Right kidney (tissue), 1 donor: ENCODE measurements around the gene IGFBP7.

ENCODE experiments used
- DNase-seq: peaks from one replicate; pipeline ENCODE4 v3.0.0-alpha.2; 2016

Gene IGFBP7

DNA sequence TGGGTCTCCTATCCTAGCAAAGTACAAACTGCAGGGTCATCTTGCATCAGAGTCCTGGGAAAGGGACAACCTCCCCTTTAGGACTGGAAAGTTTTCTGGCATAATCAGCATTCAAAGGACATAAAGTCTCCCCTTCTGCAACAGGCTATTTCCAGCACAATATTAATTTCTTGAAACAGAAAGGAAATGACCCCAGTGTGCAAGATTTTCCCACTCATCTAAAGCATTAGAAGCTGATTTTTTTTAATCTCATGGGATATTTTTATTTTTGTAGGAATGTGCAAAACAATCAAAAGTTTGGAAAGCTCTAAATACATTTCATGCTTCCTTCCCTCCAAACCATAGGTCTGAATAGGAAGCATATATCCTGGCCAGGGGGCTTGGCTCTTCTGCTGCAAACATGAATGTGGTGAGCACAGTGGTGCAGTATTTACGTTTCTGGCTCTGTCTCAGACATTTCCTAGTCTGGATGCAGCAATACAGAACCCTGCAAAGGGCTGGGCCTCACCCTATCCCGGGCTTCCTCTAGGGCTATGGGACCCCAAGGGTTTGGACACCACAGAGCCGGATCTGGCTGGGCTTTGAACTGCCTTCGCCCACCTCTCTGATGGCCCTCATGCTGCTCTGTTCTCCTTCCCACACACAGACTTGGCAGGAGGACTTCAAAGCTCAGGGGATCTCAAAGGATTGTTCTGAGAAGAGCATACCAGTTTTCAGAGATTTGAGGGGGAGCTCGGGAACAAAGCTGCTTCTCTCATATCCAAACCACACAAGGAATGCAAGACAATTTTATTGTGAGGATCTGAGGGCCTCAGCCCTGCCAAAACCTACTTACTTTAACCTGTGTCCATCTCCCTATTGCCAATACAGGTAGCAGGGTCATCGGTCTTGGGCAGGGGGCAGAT lies 66.6 kb downstream of the IGFBP7 start:
- peak; percentile 32 for DNase-seq

DNA sequence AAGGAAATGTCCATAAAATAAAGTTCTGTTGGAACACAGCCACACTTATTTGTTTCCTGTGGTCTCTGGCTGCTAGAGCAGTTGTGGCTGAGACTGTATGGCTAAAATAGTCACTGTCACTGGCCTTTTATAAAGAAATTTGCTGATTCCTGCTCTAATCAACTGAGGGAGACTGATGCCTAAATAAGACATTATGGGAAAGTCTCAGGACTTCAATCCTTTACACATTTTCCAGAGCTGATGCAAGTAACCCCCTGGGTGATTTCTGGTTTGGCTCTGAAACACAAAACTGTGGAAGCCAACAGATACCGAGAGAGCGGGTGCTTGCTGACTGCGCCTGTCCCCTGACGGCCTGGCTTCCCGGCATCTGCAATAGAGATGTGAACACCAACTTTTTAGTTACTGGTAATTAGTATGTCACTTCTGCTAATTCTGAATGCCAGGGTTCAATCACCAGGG lies 67.4 kb downstream of the IGFBP7 start:
- peak; percentile 29 for DNase-seq

DNA sequence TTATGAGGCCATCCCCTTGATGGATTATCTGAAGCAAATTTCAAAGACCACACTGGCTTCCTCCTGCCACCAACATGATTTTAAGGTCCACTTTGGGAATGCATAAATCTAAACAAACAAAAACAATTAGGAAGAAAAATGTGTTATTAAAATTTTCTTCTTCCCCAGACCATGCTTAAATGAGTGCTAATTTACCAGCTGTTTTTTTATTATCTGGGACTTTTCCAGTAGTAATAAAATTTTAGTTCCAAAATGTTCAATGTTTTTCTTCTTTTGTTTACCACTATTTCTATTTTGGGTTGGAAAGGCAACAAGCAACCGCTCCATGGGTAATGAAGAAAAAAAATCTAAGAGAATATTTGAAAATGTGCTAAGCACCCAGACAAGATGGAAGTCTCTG lies 69.2 kb downstream of the IGFBP7 start:
- no peak for DNase-seq

DNA sequence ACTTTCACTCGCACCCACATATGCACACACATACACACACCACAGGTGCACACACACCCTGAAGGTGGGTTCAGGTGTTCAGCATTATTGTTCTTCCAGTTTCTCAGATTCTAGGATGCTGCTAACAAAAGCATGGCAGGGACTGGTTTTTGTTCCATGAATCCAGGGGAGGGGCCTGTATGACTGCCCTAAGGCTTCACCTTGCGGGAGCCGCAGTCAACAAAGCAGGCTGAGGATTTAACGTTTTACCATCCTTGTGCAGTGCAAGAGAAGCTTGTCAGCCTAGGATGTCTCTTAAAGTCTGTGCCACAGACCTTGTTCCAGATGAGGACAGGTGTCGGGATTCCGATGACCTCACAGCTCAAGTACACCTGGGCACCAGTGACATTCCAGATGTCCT lies 69.7 kb downstream of the IGFBP7 start:
- no peak for DNase-seq

DNA sequence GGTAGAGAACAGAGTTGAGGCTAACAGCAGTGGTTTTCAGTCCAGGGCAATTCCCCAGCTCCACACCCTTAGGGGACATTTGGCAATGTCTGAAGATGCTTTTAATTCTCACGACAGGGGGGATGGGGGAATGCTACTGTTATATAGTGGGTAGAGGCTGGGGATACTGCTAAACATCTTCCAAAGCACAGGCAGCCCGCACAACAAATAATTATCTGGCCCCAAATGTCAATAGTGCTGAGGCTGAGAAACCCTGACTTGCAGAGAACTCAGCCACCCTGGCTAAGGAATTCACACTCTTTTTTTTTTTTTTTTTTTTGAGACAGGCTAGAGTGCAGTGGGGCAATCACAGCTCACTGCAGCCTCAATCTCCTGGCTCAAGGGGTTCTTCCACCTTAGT lies 70.8 kb downstream of the IGFBP7 start:
- DNase-seq = no peak

DNA sequence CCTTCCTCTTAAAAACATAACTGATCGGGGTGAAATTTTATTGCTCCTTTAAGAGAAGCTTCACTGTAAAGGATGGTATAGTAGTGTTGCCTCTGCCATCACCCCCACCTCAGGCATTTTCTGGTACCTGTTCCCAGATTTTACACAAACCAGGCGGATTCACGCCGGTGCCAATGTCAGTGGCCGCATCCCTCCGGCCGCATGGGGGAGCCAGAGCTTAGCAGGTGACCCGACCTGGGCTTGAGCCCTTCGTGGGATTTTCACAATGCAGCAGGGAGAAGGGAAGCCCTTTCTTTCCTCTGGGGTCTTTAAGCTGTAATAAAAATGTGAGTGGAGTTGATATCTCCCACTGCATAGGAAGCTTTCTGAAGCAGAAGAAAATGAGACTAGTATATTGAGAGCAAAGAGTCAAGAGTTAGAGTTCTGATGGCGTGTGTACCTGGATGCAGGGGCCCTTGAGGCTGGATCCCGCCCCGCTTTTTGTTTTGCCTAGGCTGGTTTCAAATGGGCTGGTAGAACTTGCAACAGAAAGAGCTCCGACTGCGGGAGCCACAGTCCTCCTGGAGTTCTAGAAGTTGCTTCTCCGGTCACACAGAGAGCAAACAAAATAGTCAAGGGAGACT lies 72.1 kb downstream of the IGFBP7 start:
- DNase-seq = peak; percentile 51

DNA sequence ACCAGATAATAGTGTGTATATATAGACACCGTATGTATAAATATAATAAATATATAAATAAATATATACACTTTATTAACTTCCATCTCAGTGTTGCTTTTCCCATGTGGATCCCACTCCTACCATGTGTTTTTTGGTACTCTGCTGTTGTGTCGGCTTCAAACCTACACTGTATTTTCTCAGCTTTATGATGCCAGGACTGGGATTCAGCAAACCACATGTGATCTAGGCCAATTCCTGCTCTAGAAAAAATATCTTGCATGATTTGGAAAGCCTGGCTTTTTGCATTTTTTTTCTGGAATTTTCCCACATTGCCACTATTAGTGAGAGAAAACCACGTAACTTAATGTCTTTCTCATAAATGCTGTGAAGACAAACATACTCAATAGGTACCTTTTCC lies 75.7 kb downstream of the IGFBP7 start:
- no peak for DNase-seq

DNA sequence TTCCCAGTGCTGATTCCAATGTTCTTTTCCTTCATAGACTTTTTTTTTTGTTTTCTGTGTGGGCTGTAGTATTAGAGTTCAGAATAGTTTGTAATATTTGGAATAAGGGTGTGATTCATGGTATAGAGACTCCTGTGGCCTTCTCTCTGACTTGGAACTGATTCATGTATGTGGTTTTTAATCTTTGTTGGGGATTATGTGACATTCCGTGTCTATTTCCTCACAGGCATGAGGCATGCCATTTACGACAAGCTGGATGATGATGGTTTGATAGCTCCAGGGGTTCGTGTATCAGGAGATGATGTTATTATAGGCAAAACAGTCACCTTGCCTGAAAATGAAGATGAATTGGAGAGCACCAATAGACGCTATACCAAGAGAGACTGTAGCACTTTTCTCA lies 87.1 kb downstream of the IGFBP7 start:
- no peak for DNase-seq

DNA sequence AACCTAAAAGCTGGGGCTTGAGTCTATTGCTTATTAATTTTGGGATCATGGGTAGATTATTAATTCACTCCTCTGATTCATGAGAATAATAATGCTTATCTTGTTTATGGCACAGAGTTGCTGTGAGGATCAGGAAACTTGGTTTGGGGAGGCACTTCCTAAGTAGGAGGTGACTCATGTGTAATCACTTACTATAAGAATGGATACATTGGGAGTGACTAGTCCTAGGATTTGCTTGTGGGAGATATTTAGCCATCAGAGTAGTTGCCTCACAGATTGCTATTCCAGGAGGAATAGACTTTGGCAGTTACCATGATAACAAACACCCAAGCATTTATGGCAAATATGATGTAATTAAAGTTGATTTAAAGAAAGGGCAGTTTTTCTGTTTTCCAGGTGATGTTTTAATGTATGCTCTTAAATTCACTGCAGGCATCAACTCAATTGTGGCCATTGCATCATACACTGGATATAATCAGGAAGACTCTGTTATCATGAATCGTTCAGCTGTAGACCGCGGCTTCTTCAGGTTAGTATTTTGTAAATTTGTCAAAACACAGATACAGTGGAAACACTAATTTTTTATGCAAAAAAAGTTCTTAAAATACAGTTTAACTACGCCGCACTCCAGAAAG lies 89.6 kb downstream of the IGFBP7 start:
- no peak for DNase-seq

DNA sequence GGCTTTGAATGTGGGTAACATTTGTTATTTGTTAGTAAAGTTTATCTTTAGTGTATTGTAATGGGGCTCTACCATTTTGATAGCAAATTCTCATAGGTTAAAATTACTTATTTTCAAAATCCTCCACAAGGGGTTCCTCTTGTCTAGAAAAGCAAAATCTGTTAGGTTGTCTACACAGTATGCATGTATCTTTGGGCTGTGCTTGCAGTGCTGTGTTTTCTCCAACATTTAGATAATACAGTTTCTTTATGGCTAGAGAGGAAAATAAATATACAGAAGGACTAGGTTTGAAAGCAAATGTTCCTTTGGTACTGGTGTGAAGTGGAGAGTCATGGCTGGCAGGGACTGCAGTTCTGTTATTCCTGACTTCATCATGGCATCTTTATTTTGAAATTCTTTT lies 91.2 kb downstream of the IGFBP7 start:
- DNase-seq = no peak

DNA sequence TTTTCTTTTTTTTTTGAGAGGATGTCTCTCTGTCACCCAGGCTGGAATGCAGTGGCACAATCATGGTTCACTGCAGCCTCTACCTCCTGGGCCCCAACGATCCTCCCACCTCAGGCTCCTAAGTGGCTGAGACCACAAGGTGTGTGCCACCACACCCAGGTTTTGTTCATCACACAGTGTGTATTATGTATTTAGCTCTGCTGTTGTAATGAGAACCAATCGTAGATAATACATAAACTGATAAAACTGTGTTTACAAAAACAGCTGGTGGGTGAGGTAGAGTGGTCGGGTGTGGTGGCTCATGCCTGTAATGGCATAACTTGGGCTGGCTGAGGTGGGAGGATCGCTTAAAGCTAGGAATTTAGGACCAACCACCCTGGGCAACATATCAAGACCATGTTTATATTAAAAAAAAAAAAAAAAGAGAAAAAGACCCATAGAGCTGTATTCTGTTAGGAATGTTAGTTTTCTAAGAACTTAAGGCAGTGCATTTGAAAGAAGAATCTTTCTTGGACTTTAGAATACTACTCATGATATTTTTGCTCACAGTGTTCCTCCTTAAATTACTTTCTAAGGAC lies 96.6 kb downstream of the IGFBP7 start:
- DNase-seq = no peak

DNA sequence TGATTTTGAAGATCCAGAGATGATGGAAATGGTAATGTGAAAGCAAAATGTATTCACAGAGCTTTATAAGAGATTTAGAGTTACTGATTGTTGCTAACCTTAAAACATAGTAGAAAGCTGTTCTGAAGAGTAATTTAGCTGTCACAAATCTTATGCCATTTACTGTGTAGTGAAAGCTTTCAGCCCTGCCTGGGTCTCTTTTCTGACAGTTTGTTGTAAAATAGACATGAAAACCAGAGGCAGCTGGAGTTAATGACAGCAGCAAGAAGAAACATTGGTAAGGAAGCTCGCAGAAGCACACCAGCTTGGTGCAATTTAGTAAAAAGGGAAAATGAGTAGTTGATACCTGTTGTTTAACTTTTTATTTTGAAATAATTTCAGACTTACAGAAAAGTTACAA lies 110.4 kb downstream of the IGFBP7 start:
- DNase-seq = no peak

DNA sequence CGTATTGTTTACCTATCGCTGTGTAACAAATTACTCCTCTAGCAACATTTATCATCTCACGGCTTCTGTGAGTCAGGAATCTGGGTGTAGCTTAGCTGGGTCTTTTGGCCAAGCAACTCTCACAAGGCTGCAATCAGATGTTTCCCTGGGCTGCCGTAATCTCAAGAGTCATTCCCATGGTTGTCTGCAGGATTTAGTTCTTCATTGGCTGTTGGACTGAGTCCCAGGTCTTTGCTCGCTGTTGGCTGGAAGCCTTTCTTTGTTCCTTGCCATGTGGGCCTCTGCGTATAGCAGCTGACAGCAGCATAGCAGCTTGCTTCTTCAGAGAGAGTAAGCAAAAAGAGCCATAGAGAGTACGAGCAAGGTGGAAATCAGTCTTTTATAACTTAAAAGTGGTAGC lies 114.7 kb downstream of the IGFBP7 start:
- DNase-seq = peak; percentile 3

DNA sequence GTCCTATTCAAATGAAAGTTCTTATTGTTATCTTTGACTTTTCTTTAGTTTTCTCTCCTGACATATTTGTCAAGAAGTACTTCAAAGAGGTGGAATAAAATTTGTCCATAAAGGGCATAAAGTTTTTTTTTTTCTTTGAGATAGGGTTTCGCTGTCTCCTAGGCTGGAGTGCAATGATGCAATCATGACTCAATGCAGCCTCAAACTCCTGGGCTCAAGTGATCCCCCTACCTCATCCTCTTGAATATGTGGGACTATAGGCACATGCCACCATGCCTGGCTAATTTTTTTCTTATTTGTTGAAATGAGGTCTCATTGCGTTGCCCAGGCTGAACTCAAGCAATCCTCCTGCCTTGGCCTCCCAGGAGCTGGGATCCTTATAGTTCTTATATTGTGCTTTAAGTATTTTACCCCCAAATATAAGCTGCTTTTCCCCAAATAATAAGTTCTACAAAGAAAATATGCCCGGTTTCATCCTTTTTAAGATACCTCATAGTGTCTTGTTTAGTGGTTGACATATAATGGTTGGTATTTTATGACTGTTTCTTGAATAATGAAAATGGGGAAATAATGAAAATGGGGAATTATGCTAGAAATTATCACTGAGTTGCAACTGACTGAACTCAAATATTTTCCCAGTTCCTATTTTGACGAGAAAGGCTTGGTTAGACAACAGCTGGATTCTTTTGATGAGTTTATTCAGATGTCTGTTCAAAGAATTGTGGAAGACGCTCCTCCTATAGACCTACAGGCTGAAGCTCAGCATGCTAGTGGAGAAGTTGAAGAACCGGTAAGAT lies 119.9 kb downstream of the IGFBP7 start:
- no peak for DNase-seq

DNA sequence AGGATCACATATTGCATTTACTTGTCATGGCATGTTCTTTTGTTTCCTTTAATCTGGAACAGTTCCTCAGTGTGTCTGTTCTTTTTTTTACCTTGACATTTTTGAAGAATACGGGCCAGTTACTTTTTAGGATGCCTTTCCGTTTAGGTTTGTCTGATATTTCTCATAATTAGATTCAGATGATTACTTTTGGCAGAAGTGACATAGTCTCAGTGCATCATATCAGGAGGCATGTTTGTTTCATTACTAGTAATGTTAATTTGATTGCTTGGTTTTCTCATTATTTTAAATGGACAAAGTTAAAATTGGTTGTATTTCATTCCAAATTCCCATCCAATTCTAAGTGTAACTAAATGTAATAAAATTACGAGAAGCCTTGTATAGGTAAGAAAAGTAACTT lies 123.2 kb downstream of the IGFBP7 start:
- DNase-seq = no peak

DNA sequence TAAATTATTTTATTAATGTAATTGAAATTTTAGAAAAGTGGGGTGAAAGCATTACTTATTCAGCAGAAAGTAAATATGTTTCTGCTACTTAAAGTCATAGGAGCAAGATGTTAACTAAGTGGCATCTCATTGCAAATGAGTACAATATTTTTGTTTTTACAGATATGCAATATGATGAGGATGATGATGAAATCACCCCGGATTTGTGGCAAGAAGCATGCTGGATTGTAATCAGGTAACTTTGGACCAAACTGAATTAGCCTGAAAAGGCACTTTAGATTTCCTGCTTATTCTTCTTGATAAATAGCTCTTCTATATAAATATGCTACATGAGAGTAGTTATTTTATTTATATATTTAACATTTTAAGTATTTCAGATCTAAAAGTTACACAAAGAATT lies 124.0 kb downstream of the IGFBP7 start:
- no peak for DNase-seq

DNA sequence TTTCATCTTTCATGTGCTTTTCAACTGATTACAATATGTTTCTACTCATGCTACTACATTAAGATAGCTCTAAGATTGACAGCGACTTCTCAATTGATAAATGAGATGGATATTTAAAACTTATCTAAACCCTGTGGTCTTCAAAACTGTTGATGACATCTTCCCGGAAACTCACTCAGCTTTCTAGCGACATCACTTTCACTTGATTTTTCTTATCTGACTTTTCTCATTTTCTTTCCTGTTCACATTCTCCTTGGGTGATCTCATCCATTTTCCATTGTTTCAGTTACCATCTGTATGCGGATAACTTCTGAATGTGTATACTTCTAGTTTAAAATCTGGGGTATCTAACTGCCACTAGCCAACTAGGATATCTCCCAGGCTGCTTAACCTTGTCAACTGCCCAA lies 128.4 kb downstream of the IGFBP7 start:
- DNase-seq = no peak
